NT2/D1 (cell line): Measurements from ENCODE around the gene SERINC5.

ENCODE experiments used
- DNase-seq: peaks from one replicate; pipeline ENCODE4 v3.0.0-alpha.2; 2011; ENCODE audit warnings: low read depth, low spot score
- H3K27me3 ChIP-seq: 2 replicates; pipeline ENCODE4 v1.6.0; 2011; ENCODE audit warnings: mild to moderate bottlenecking; ENCODE audit not compliant: insufficient read length, insufficient read depth
- H3K36me3 ChIP-seq: 2 replicates; pipeline ENCODE4 v1.6.1; 2011; ENCODE audit warnings: mild to moderate bottlenecking, low read length, mixed read lengths; ENCODE audit not compliant: insufficient read depth, insufficient read length
- H3K4me1 ChIP-seq: 2 replicates; pipeline ENCODE4 v1.5.1; 2011; ENCODE audit not compliant: insufficient read depth, insufficient read length
- H3K4me3 ChIP-seq: 2 replicates; pipeline ENCODE4 v1.5.1; 2011; ENCODE audit warnings: low read depth; ENCODE audit not compliant: insufficient read length
- H3K9ac ChIP-seq: 2 replicates; pipeline ENCODE4 v1.6.0; 2011; ENCODE audit warnings: low read depth; ENCODE audit not compliant: insufficient read length
- H3K9me3 ChIP-seq: 2 replicates; pipeline ENCODE4 v1.5.1; 2011; ENCODE audit warnings: mild to moderate bottlenecking, low read length; ENCODE audit not compliant: insufficient read depth
- SUZ12 ChIP-seq: IDR thresholded peaks from 2 replicates; pipeline ENCODE4 v1.6.1; 2011; ENCODE audit not compliant: insufficient read length, insufficient read depth; ENCODE audit errors: extremely low read depth
- YY1 ChIP-seq: IDR thresholded peaks from 2 replicates; pipeline ENCODE4 v1.6.1; 2011; ENCODE audit not compliant: insufficient read length, insufficient read depth
- ZNF274 ChIP-seq: IDR thresholded peaks from 2 replicates; pipeline ENCODE4 v1.6.1; 2011; ENCODE audit warnings: mild to moderate bottlenecking, low read depth, low read length

The SERINC5 gene

DNA sequence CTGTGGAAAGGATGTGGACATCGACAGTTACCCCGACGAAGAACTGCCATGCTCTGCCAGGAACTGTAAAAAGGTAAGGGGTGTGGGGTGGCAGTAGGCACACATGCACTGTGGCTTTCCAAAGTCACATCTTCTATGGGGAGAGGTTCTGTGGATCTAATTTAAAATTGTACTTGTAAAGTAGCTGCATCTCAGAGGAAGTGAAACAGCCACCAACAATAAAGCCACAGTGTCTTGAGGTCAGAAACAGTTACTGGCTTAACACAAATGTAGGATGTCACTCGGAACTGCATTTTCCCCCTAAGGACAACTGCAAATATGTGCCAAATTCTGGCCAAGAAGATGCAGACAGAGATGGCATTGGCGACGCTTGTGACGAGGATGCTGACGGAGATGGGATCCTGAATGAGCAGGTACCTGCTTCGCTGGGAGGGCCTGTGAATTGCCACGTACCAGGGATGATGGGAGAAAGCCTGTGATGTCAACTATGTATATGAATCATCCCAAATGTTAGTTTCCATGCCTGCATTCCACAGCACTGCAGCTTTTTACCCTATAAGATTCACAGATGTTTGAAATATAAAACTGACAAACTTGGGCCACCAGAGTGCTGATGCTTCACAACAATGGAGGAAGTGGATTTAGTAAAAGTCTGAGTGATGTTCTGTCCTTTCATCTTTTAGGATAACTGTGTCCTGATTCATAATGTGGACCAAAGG is 185.4 kb downstream of the SERINC5 start:
- Histone ChIP-seq H3K4me3 (no peak overlapping the region), H3K27me3 (no peaks in the 10 kb centered on the region), H3K4me1 (peaks cover 2% of the 10 kb centered on the region), H3K36me3 (no peaks in the 10 kb centered on the region), H3K9me3 (no peaks in the 10 kb centered on the region), H3K9ac (no peak overlapping the region)
- TF ChIP-seq SUZ12 (no peak), YY1 (no peak), ZNF274 (no peak)
- DNase-seq: no peak

DNA sequence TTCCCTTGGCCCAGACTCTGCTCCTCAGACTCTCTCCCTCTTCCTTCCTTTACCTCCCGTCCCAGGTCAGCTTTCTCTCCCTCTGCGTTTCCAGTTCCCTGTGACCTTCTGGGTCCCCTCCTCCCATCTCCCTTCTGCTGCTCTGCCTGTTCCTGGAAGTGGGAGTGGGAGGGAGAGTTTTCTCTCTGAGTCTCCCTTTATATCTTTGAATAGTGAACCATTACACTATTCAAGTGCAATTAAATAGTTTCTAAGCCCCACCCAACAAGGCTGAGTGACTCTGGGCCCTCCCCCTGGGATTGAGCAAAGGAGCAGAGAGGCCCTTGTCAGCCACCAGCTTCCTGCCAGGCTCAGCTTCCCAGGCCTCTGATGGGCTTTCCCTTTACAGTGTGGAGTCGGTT is 185.9 kb downstream of the SERINC5 start:
- H3K9ac ChIP-seq: no peak overlapping the region
- no peak for TF ChIP-seq ZNF274
- no peak for TF ChIP-seq YY1
- TF ChIP-seq SUZ12: no peak
- DNase-seq: no peak

DNA sequence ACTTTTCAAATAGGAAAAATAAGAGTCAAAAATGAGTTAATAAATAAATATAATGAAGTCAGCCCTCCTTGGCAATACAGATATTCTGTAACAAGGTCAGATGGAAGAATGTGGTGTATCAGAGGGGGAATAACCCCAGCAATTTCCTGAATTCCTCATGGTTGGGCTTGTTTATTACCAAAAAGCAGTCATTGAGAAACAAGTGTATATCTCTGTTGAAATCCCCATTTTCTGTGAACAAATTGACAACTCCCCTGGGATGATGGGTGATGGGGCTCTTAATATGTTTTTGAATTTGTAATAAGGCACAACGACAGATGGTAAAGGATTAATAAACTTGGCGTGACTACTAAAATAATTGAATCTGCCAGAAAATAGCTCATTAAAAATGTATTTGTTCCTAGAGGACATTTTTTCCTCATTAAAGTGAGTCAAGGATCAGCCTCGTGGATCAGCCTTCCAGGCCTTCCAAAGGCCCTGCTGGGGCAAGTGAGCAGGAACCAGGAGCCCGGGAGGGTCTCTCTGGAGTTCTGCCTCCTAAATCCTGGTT is 186.5 kb downstream of the SERINC5 start:
- Histone ChIP-seq H3K4me1 (peaks cover 2% of the 10 kb centered on the region), H3K36me3 (no peaks in the 10 kb centered on the region), H3K27me3 (no peaks in the 10 kb centered on the region), H3K9ac (no peak overlapping the region), H3K4me3 (no peak overlapping the region), H3K9me3 (no peaks in the 10 kb centered on the region)
- DNase-seq: no peak
- TF ChIP-seq YY1: no peak
- no peak for TF ChIP-seq SUZ12
- no peak for TF ChIP-seq ZNF274

More for the DNA sequence above, 185.9 kb downstream of the SERINC5 start:
- H3K4me1 ChIP-seq: peaks cover 2% of the 10 kb centered on the region
- H3K36me3 ChIP-seq: no peaks in the 10 kb centered on the region
- no peaks in the 10 kb centered on the region for H3K27me3 ChIP-seq
- H3K4me3 ChIP-seq: no peak overlapping the region
- no peaks in the 10 kb centered on the region for H3K9me3 ChIP-seq

DNA sequence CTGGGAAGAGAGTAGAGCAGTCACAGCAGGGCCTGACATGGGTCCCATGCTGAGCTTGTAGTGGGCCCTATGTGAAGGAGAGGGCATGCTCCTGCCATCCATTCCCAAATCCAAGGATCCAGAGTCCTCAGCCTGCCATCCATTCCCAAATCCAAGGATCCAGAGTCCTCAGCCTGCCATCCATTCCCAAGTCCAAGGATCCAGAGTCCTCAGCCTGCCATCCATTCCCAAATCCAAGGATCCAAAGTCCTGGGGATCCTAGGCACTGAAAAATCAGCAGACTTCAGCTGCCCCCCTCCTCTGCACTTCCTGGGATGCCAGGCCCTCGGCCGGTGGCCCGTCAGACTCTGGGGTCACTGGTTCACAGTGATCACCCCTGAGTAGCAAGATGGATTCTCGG is 187.1 kb downstream of the SERINC5 start:
- no peak for TF ChIP-seq SUZ12
- no peak for TF ChIP-seq ZNF274
- TF ChIP-seq YY1: no peak
- Histone ChIP-seq H3K9ac (no peak overlapping the region), H3K4me1 (peaks cover 2% of the 10 kb centered on the region), H3K36me3 (no peaks in the 10 kb centered on the region), H3K9me3 (no peaks in the 10 kb centered on the region), H3K4me3 (no peak overlapping the region), H3K27me3 (no peaks in the 10 kb centered on the region)
- DNase-seq: no peak

DNA sequence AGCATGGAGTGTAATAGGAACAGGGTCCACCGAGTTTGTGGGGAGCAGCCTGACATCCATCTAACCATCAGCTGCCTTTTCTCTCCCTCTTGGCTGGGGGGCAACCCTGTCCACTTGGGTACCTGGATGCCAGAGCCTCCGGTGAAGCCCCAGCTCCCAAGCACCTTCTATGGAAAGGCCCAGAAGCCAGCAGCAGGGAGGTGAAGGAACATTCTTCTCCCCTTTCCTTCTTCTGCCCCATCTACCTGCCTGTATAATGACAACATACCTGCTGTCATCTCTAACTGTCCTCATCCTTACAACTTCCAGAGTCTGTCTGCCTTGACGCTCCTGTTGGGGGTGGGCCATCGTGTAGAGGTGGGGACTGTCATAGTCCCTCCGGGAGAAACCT is 187.6 kb downstream of the SERINC5 start:
- no peaks in the 10 kb centered on the region for H3K27me3 ChIP-seq
- H3K9ac ChIP-seq: no peak overlapping the region
- H3K4me3 ChIP-seq: no peak overlapping the region
- H3K4me1 ChIP-seq: peaks cover 2% of the 10 kb centered on the region
- no peak for TF ChIP-seq ZNF274
- TF ChIP-seq YY1: no peak
- no peak for TF ChIP-seq SUZ12
- no peaks in the 10 kb centered on the region for H3K36me3 ChIP-seq
- DNase-seq: no peak
- H3K9me3 ChIP-seq: no peaks in the 10 kb centered on the region

DNA sequence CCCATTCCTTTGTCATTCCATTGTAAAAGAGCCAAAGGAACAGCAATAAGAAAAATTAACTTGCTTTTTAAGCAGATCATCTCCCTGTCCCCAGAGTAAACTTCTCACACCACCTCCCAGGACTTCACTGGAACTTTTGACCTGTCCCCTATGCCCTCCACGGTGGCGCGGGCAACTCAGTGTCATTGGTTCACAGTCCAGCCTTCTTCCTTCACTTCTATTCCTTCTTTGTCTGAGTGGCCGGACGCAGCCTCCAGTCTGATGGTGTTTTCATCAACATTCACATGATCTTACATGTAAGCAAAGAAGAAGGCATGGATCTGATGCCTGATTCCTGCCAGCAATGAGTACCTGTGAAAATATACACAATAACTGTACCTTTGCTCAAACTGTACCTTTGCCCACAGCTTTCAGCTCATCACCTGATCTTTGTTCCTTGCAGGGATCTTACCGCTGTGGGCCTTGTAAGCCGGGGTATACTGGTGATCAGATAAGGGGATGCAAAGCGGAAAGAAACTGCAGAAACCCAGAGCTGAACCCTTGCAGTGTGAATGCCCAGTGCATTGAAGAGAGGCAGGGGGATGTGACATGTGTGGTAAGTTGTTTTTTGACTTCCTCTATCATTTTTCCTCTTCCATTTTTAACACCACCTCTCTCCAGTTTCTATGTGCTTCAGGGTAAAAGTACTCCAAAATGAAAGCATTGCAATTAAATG is 188.2 kb downstream of the SERINC5 start:
- no peak for TF ChIP-seq ZNF274
- no peak for TF ChIP-seq YY1
- TF ChIP-seq SUZ12: no peak
- no peak for DNase-seq
- no peak overlapping the region for H3K4me3 ChIP-seq
- H3K9me3 ChIP-seq: no peaks in the 10 kb centered on the region
- peaks cover 2% of the 10 kb centered on the region for H3K4me1 ChIP-seq
- no peaks in the 10 kb centered on the region for H3K36me3 ChIP-seq
- H3K27me3 ChIP-seq: no peaks in the 10 kb centered on the region
- H3K9ac ChIP-seq: no peak overlapping the region

DNA sequence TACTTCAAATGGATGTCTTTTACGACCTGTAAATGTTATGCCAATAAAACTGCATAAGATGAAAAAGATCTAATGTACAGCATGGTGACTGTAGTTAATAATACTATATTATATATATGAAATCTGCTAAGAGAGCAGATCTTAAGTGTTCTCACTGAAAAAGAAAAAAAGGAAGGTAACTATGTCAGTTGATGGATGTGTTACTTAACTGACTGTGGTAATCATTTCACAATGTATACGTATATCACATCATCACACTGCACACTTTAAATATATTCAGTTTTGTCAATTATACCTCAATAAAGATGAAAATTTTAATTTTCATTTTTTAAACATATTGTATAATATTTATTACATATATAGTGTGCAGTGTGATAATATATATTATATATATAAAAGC is 188.8 kb downstream of the SERINC5 start:
- Histone ChIP-seq H3K4me1 (peaks cover 2% of the 10 kb centered on the region), H3K4me3 (no peak overlapping the region), H3K9ac (no peak overlapping the region), H3K27me3 (no peaks in the 10 kb centered on the region), H3K36me3 (no peaks in the 10 kb centered on the region), H3K9me3 (no peaks in the 10 kb centered on the region)
- no peak for TF ChIP-seq SUZ12
- TF ChIP-seq YY1: no peak
- TF ChIP-seq ZNF274: no peak
- no peak for DNase-seq

DNA sequence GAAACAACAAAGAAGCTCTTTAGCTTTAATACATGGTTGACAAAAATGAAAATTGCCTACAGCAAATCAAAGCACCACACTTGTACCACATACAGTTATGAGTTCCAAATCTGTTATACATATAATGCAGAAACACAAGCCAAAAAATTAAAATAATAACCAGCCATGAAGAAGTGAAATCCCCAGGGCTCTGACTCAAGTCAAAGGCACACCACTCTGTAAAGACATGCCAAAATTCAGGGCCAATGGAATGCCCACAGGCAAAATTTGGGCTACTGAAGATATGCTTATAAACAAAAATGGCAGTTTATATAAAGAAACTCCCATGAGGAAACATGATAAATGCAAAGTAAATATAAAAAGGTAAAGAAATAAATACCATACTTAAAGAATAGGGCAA is 191.7 kb downstream of the SERINC5 start:
- Histone ChIP-seq H3K9ac (no peak overlapping the region), H3K9me3 (no peaks in the 10 kb centered on the region), H3K4me3 (no peak overlapping the region), H3K4me1 (no peaks in the 10 kb centered on the region), H3K36me3 (no peaks in the 10 kb centered on the region), H3K27me3 (no peaks in the 10 kb centered on the region)
- TF ChIP-seq SUZ12 (no peak), ZNF274 (no peak), YY1 (no peak)
- DNase-seq: no peak
